ENCODE results near the gene PMS2. TPM values are rescaled to one million over a fixed set of nuclear protein-coding genes. Genes with fewer than 3 reads are reported as not detected.

The PMS2 gene
- total and polyA plus RNA-seq, 10 of the 15 experiments (the other 5 are each of a cell fraction or from before 2014, with no cell fraction given): 3.6 to 25.4 (median 18.0) TPM

GRCh38 chr7:6008668-6009611 is at the start of gene PMS2, which contains the start of gene AIMP2 (continued):
- TF ChIP-seq ZBTB11 (CRISPR knock-in tag; IDR thresholded peaks at IDR 0.05): no peak
- no peak for TF ChIP-seq ATF7 (IDR thresholded peaks at IDR 0.05; ENCODE audit: low read depth)
- TF ChIP-seq PAX5 (IDR thresholded peaks at IDR 0.05; ENCODE audit: borderline replicate concordance, low read depth, low read length): no peak; the same call in 1 of the 2 replicates
- TF ChIP-seq NFIC (IDR thresholded peaks at IDR 0.05; ENCODE audit: low read depth, low read length): no peak
- TF ChIP-seq NBN (IDR thresholded peaks at IDR 0.05): peak; percentile 76; the same call in 1 of the 2 replicates
- TF ChIP-seq FOXM1 (IDR thresholded peaks at IDR 0.05; ENCODE audit: low read depth, low read length): no peak
- TF ChIP-seq NRF1 (conservative IDR thresholded peaks at IDR 0.05; ENCODE audit: low read depth, low read length): peak; percentile 51
- peak; percentile 59; the same call in 1 of the 2 replicates for TF ChIP-seq RELB (IDR thresholded peaks at IDR 0.05; ENCODE audit: low read depth)
- no peak for TF ChIP-seq MLLT1 (IDR thresholded peaks at IDR 0.05)
- TF ChIP-seq CBX3 (IDR thresholded peaks at IDR 0.05; ENCODE audit: borderline replicate concordance, low read depth): no peak
- no peak for TF ChIP-seq EZH2 (IDR thresholded peaks at IDR 0.05; ENCODE audit: borderline replicate concordance, control insufficient read depth, low read depth, low read length)
- peak; percentile 23 for TF ChIP-seq FOS (IDR thresholded peaks at IDR 0.05; ENCODE audit: borderline replicate concordance, extremely low read depth, insufficient read length)
- peak; percentile 87 for TF ChIP-seq RFX5 (IDR thresholded peaks at IDR 0.05; ENCODE audit: low read depth, low read length)
- TF ChIP-seq CEBPZ (IDR thresholded peaks at IDR 0.05; ENCODE audit: low read depth, low read length): no peak
- TF ChIP-seq ZNF24 (IDR thresholded peaks at IDR 0.05): no peak
- TF ChIP-seq POLR2AphosphoS2 (IDR thresholded peaks at IDR 0.05; ENCODE audit: low read depth, low read length): peak; percentile 59
